HL-60 (cell line): ENCODE data around the gene DDOST.
A peak's percentile ranks its signal among the peaks of the same experiment; 100 is the strongest.
"Not testable (repeated sequence)": the region's sequence is repeated elsewhere in the genome, so short reads cannot be mapped to it uniquely, and the experiment has no call there.

Experiments used
- DNase-seq, 2 experiments: peaks; one replicate each; pipeline ENCODE4 v3.0.0-alpha.2; 2010 to 2020; ENCODE audit warnings: low read depth in 1 of 2, low spot score in 1 of 2
- H3K27ac ChIP-seq: fragments of 250-450 bp; sonication (Bioruptor Pico); replicated peaks from 2 replicates; pipeline ENCODE4 v1.5.1; 2020; ENCODE audit warnings: mild to moderate bottlenecking, moderate library complexity
- H3K27me3 ChIP-seq: fragments of 250-450 bp; sonication (Bioruptor Pico); 2 replicates; pipeline ENCODE4 v1.5.1; 2021; ENCODE audit warnings: mild to moderate bottlenecking, moderate library complexity; ENCODE audit not compliant: insufficient read depth, poor library complexity, severe bottlenecking
- H3K4me3 ChIP-seq: replicated peaks from 2 replicates; pipeline ENCODE4 v1.5.1; 2011; ENCODE audit warnings: mild to moderate bottlenecking, control low read depth, low read length; ENCODE audit not compliant: insufficient read depth
- CTCF ChIP-seq: IDR thresholded peaks from one replicate; pipeline ENCODE4 v1.5.1; 2011; ENCODE audit warnings: low read length, control low read depth, inconsistent platforms; ENCODE audit not compliant: insufficient read depth
- GABPA ChIP-seq: IDR thresholded peaks from 2 replicates; pipeline ENCODE4 v1.6.1; 2012; ENCODE audit warnings: low read depth
- POLR2AphosphoS5 ChIP-seq: IDR thresholded peaks from 2 replicates; pipeline ENCODE4 v1.6.1; 2012; ENCODE audit warnings: low read depth
- REST ChIP-seq: IDR thresholded peaks from 2 replicates; pipeline ENCODE4 v1.6.1; 2012; ENCODE audit warnings: low read depth; ENCODE audit not compliant: insufficient replicate concordance
- SPI1 ChIP-seq: IDR thresholded peaks from 2 replicates; pipeline ENCODE4 v1.6.1; 2012; ENCODE audit warnings: low read depth, mild to moderate bottlenecking, borderline replicate concordance

Gene DDOST

DNA sequence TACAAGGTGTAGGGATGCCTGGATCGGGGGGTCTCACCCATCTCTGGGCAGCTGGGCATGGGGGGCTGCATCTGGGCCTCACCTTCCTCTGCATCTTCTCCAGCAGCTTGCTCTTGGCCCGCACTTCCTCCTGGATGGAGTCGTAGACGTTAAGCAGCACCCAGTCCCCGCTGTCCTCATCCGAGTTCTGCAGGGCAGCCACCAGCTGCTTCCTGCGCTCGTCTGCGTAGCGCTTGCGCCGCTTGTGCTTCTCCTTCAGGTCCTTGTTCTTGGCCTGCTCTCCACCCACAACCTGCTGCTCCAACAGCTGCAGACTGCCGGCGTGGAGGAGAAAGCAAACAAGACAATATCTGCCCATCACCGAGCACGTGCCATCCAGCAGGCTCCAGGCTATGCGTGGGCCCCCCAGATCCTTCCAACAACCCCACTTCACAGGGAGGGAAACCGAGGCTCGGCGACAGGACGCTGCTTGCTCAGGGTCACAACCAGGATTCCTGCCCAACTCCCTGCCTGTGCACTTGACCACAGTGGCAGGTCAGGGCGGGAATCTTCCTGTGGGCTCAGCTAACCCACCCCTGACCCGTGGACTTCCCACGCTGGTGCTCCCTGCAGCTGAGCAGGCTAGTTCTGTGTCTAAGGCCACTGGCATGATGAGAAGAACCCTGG, 21.5 kb upstream of the DDOST start:
- no peak overlapping the region for H3K27ac ChIP-seq
- no peaks in the 10 kb centered on the region for H3K27me3 ChIP-seq
- no peak for TF ChIP-seq REST
- no peak for TF ChIP-seq CTCF
- no peak for TF ChIP-seq GABPA
- peak; percentile 74 for TF ChIP-seq POLR2AphosphoS5
- TF ChIP-seq SPI1: peak; percentile 91
- peak overlapping the region; percentile 19 for H3K4me3 ChIP-seq
- DNase-seq: peak; percentile 80 to 91

DNA sequence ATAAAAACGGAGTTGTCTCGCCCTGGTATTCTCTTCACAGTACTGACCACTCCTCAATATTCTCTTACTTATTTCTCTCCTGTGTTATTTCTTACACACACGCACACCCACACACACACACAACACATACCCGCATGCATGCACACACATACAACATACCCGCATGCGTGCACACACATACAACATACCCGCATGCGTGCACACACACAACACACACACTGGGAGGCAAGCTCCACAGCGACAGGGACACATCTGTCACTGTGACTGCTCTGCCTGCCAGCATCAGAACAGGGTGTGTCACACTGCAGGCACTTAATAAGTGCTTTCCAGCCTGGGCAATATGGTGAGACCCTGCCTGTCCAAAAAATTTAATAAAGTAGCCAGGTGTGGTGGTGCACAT, 20.8 kb upstream of the DDOST start:
- Histone ChIP-seq H3K27ac (no peak overlapping the region), H3K4me3 (peak overlapping the region; percentile 19), H3K27me3 (no peaks in the 10 kb centered on the region)
- no peak for DNase-seq
- TF ChIP-seq GABPA (no peak), REST (no peak), POLR2AphosphoS5 (no peak), SPI1 (no peak), CTCF (no peak)

- no peak for DNase-seq
- H3K27me3 ChIP-seq: no peaks in the 10 kb centered on the region
- no peak overlapping the region for H3K27ac ChIP-seq
- H3K4me3 ChIP-seq: no peak overlapping the region
- TF ChIP-seq CTCF (no peak), SPI1 (no peak)
Observed at GRCh38 chr1:20680269-20680668, 19.1 kb upstream of the DDOST start.

GRCh38 chr1:20678599-20678998, 17.4 kb upstream of the DDOST start:
- TF ChIP-seq GABPA: no peak
- no peak for TF ChIP-seq CTCF
- no peak for TF ChIP-seq SPI1
- TF ChIP-seq POLR2AphosphoS5: no peak
- no peak for TF ChIP-seq REST
- Histone ChIP-seq H3K4me3 (peak overlapping the region; percentile 8), H3K27me3 (no peaks in the 10 kb centered on the region), H3K27ac (no peak overlapping the region)
- peak in 1 of 2 experiments; percentile 39 for DNase-seq

GRCh38 chr1:20673626-20674025, 12.5 kb upstream of the DDOST start:
- not testable (repeated sequence) for H3K27me3 ChIP-seq, H3K27ac ChIP-seq, H3K4me3 ChIP-seq, DNase-seq
